KMS-11 (cell line): ENCODE measurements around the gene RASGRF2.

ENCODE experiments used
- H2AFZ ChIP-seq: fragments of 200-600 bp; sonication (generic); 2 replicates; pipeline ENCODE4 v1.6.1; 2016; ENCODE audit warnings: antibody characterized with exemption, mixed run types, low read depth
- H3K27ac ChIP-seq: fragments of 200-600 bp; sonication (generic); 2 replicates; pipeline ENCODE4 v1.6.1; 2016; ENCODE audit warnings: mild to moderate bottlenecking, mixed run types
- H3K27me3 ChIP-seq: fragments of 200-600 bp; sonication (generic); 2 replicates; pipeline ENCODE4 v1.6.1; 2017; ENCODE audit warnings: mild to moderate bottlenecking, low read depth, mixed run types, moderate library complexity; ENCODE audit not compliant: insufficient read depth
- H3K36me3 ChIP-seq: fragments of 200-600 bp; sonication (generic); 2 replicates; pipeline ENCODE4 v1.6.1; 2017; ENCODE audit warnings: mild to moderate bottlenecking, mixed run types; ENCODE audit not compliant: insufficient read depth
- H3K4me1 ChIP-seq: fragments of 200-600 bp; sonication (generic); 2 replicates; pipeline ENCODE4 v1.6.1; 2016; ENCODE audit warnings: mild to moderate bottlenecking, low read depth, mixed run types; ENCODE audit not compliant: poor library complexity, severe bottlenecking
- H3K4me2 ChIP-seq: fragments of 200-600 bp; sonication (generic); 2 replicates; pipeline ENCODE4 v1.7.0; 2016; ENCODE audit warnings: mild to moderate bottlenecking, mixed run types
- H3K4me3 ChIP-seq: fragments of 200-600 bp; sonication (generic); IDR thresholded peaks from 2 replicates; pipeline ENCODE4 v1.6.1; 2017; ENCODE audit warnings: low read depth, low read length, mixed read lengths; ENCODE audit not compliant: insufficient read depth
- H3K79me2 ChIP-seq: fragments of 200-600 bp; sonication (generic); 2 replicates; pipeline ENCODE4 v1.6.1; 2016; ENCODE audit warnings: low read depth, mixed run types; ENCODE audit not compliant: insufficient read depth
- H3K9ac ChIP-seq: fragments of 200-600 bp; sonication (generic); 2 replicates; pipeline ENCODE4 v1.6.1; 2016; ENCODE audit warnings: mild to moderate bottlenecking, mixed run types
- H4K20me1 ChIP-seq: fragments of 200-600 bp; sonication (generic); 2 replicates; pipeline ENCODE4 v1.6.1; 2016; ENCODE audit warnings: mild to moderate bottlenecking, mixed run types; ENCODE audit not compliant: insufficient read depth
- TF ChIP-seq, protein P1 (sequence below): fragments of 200-600 bp; sonication (generic); conservative IDR thresholded peaks from 2 replicates; pipeline ENCODE4 v1.6.1; 2017; ENCODE audit warnings: low read depth, mild to moderate bottlenecking, antibody characterized with exemption, low read length, moderate library complexity, mixed read lengths

Gene RASGRF2

GRCh38 chr5:81142108-81142507 lies 181.9 kb downstream of the RASGRF2 start:
- H3K27ac ChIP-seq = no peak overlapping the region
- no peaks in the 10 kb centered on the region for H3K36me3 ChIP-seq
- H3K4me1 ChIP-seq = no peaks in the 10 kb centered on the region
- TF ChIP-seq, protein P1, sequence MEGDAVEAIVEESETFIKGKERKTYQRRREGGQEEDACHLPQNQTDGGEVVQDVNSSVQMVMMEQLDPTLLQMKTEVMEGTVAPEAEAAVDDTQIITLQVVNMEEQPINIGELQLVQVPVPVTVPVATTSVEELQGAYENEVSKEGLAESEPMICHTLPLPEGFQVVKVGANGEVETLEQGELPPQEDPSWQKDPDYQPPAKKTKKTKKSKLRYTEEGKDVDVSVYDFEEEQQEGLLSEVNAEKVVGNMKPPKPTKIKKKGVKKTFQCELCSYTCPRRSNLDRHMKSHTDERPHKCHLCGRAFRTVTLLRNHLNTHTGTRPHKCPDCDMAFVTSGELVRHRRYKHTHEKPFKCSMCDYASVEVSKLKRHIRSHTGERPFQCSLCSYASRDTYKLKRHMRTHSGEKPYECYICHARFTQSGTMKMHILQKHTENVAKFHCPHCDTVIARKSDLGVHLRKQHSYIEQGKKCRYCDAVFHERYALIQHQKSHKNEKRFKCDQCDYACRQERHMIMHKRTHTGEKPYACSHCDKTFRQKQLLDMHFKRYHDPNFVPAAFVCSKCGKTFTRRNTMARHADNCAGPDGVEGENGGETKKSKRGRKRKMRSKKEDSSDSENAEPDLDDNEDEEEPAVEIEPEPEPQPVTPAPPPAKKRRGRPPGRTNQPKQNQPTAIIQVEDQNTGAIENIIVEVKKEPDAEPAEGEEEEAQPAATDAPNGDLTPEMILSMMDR = no peak
- H3K4me3 ChIP-seq = no peak overlapping the region
- no peak overlapping the region for H2AFZ ChIP-seq
- H3K27me3 ChIP-seq = no peaks in the 10 kb centered on the region
- H3K9ac ChIP-seq = no peak overlapping the region
- no peaks in the 10 kb centered on the region for H3K79me2 ChIP-seq
- no peak overlapping the region for H3K4me2 ChIP-seq
- no peaks in the 10 kb centered on the region for H4K20me1 ChIP-seq

DNA sequence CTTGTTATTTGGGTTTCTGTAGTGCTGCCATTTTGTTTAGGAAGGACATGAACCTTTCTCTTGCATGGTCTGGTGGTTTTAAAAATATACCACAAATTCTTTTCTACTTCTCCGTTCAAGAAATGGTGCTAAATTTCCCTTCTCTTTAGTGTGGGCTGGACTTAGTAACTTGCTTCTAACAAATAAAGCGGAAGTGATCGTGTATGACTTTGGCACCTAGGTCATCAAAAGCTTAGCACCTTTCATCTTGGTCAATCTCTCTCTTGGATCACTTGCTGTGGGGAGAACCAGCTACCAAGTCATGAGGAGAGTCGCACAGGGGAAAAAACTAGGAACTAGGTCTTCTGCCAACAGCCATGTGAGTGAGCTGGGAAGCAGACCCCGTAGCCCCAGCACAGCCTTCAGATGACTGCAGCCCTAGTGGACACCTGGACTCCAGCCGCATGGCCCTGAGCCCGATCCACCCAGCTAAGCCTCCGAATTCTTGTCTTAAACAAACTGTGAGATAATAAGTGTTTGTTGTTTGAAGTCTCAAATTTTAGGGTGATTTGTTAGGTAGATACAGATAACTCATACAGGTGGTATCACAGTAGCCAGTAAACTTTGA lies 185.3 kb downstream of the RASGRF2 start:
- TF ChIP-seq, protein P1 = no peak
- H3K9ac ChIP-seq = no peak overlapping the region

DNA sequence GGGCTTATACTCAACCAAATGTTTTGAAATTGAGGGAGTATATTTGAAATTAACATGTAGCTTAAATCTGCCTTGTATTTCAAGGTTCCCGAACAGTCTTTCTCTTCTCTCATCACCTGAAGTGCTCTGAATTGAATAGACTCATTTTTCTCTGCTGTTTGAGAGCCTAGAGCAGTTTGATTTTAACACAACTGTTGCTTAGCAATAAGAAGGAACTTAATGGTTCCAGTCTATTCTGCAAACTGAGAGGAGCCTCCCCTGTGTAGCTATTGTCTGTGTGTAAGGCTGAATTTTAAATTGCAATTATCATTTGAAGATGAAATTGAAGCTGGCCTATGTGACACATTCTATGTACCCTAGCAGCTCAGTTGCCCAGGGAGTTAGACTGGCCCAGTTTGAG lies 185.9 kb downstream of the RASGRF2 start:
- H3K36me3 ChIP-seq = no peaks in the 10 kb centered on the region
- no peaks in the 10 kb centered on the region for H3K4me1 ChIP-seq
- TF ChIP-seq, protein P1 = no peak
- H3K9ac ChIP-seq = no peak overlapping the region
- H3K27me3 ChIP-seq = no peaks in the 10 kb centered on the region
- H2AFZ ChIP-seq = no peak overlapping the region
- H3K79me2 ChIP-seq = no peaks in the 10 kb centered on the region
- no peaks in the 10 kb centered on the region for H4K20me1 ChIP-seq
- no peak overlapping the region for H3K4me2 ChIP-seq
- no peak overlapping the region for H3K27ac ChIP-seq
- no peak overlapping the region for H3K4me3 ChIP-seq

More for the DNA sequence above, 185.3 kb downstream of the RASGRF2 start:
- Histone ChIP-seq H3K27me3 (no peaks in the 10 kb centered on the region), H3K4me3 (no peak overlapping the region), H3K27ac (no peak overlapping the region), H3K79me2 (no peaks in the 10 kb centered on the region), H3K4me2 (no peak overlapping the region), H3K36me3 (no peaks in the 10 kb centered on the region), H4K20me1 (no peaks in the 10 kb centered on the region), H3K4me1 (no peaks in the 10 kb centered on the region), H2AFZ (no peak overlapping the region)

- TF ChIP-seq, protein P1 = no peak
- no peak overlapping the region for H2AFZ ChIP-seq
- no peak overlapping the region for H3K9ac ChIP-seq
- no peaks in the 10 kb centered on the region for H3K4me1 ChIP-seq
- H3K36me3 ChIP-seq = no peaks in the 10 kb centered on the region
- H3K4me2 ChIP-seq = no peak overlapping the region
- no peaks in the 10 kb centered on the region for H3K79me2 ChIP-seq
- no peaks in the 10 kb centered on the region for H3K27me3 ChIP-seq
- no peaks in the 10 kb centered on the region for H4K20me1 ChIP-seq
- no peak overlapping the region for H3K27ac ChIP-seq
- H3K4me3 ChIP-seq = no peak overlapping the region
Measured at GRCh38 chr5:81147011-81147885, 187.1 kb downstream of the RASGRF2 start.
